Measurements from ENCODE around the gene SYNE2.

SYNE2 gene

DNA sequence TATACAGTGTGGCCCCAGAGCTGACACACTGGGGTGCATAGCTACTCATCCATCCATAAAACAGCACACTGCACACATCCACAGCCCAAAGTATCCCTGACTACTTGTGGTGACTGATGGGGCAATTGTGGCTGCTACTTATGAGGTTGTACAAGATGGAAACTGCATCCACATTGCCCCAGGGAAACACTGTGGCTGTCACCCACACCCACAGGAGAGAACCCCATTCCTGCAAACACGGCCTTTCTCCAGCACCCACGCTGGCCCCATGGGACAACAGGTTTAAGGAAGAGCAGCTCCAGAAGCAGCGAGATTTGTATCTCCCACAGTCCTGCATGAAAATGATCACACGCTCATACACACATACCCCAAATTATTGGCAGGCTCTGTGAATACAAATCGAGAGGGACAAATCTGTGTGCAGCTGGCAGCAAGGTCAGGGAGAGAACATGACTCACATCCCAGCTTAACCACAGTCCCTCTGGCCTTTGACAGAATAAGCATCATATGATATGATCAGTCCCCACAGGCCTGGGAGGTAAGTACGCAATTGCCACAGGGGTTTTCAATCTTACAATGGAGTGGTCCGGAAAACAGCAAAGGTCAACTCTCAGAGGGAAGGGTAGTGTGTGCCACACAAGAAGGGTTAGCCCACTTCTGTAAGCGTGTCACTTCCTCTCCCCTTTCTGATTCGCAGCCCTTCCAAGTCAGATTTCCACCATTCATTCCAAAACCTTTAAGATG lies 379.5 kb downstream of the SYNE2 start:
- TF ChIP-seq, protein P1, sequence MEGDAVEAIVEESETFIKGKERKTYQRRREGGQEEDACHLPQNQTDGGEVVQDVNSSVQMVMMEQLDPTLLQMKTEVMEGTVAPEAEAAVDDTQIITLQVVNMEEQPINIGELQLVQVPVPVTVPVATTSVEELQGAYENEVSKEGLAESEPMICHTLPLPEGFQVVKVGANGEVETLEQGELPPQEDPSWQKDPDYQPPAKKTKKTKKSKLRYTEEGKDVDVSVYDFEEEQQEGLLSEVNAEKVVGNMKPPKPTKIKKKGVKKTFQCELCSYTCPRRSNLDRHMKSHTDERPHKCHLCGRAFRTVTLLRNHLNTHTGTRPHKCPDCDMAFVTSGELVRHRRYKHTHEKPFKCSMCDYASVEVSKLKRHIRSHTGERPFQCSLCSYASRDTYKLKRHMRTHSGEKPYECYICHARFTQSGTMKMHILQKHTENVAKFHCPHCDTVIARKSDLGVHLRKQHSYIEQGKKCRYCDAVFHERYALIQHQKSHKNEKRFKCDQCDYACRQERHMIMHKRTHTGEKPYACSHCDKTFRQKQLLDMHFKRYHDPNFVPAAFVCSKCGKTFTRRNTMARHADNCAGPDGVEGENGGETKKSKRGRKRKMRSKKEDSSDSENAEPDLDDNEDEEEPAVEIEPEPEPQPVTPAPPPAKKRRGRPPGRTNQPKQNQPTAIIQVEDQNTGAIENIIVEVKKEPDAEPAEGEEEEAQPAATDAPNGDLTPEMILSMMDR (IDR thresholded peaks at IDR 0.05) = no peak
- no peak overlapping the region for H3K4me3 ChIP-seq
- no peak for DNase-seq (ENCODE audit: low spot score)
- H3K27ac ChIP-seq = no peak overlapping the region

DNA sequence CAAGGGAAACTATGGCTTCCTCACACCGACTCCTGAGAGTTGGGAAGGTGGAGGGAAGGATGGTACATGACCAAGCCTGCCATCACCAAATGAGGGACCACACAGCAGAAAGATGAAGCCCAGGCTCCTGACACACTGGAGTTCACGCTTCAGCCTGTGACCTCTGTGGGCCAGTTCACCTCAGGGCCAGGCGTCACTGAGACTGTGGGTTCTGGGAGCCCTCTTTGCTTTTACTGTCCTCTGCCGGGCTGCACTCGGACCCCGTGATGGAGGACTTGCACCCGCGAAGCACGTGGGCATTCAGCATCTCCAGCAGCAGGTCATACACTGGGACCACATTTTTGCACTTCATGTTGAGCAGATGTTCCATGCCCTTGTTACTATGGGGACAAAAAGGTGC lies 380.1 kb downstream of the SYNE2 start:
- H3K27ac ChIP-seq = no peak overlapping the region
- TF ChIP-seq, protein P1 (IDR thresholded peaks at IDR 0.05) = no peak
- no peak overlapping the region for H3K4me3 ChIP-seq
- DNase-seq (ENCODE audit: low spot score) = no peak

DNA sequence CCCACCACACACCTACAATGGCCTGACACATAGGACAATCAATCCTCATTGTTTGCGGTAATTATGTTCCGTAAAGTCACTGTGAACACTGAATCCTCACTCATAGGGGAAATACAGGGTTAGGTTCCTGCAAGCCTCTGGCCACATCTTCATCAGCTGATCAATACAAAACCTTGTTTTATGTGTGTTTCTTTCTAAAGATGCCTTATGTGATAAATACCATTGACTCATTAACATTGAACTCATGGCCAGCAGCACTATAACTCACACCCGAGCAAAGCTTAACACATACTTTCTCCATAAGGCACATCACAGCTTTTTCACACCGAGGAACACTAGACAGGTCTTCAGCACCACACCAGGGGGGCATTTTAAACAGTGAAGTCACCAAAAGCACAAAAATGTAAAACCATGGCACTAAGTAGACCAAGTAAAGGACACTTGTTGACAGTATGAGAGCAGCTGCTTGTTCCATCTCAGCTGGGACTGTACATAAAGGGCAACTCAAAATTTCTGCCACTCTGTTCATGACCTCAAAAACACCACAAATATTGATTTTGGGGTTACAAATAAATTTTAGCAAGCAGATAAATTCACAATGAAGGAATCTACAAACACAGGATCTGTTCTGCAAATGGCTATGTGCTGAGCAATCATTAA lies 380.9 kb downstream of the SYNE2 start:
- no peak overlapping the region for H3K27ac ChIP-seq
- TF ChIP-seq, protein P1 (IDR thresholded peaks at IDR 0.05) = no peak
- no peak overlapping the region for H3K4me3 ChIP-seq
- no peak for DNase-seq (ENCODE audit: low spot score)

DNA sequence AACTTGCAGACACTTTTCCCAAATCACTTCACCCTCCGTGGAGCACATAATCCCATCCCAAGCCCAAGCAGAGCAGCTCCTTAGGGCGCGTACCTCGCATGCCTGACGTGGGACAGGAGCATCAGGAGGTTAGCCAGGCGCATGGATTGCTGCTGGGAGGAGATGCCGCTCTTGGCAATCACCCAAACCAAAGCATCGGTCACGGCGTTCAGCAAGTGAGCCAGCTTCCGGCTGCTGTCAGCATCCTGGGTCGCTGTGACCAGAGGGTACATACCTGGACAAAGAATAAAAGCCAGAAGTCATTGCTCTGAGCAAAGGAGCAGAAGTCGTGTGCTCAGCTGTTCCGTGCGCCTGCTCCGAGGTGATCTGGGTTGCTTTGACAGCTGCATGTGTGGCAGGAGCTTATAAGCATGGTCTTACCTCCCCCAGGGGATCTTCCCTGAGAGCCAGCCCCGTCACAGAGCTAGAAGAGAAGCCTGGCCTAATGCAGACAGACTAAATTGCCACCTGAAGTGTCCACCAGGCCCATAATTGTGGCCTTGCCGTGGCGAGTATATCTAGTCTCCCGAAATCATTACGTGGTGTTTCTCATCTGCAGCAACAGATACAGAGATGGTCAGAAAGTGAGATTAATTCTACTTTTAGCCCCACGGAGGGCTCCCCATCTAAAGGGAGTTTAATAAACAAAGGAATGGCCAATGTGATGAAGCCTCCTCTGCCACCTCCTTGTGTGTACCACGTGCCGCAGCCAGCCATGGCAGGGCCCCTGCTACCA lies 382.3 kb downstream of the SYNE2 start:
- DNase-seq (ENCODE audit: low spot score) = no peak
- H3K27ac ChIP-seq = no peak overlapping the region
- TF ChIP-seq, protein P1 (IDR thresholded peaks at IDR 0.05) = no peak
- H3K4me3 ChIP-seq = no peak overlapping the region

DNA sequence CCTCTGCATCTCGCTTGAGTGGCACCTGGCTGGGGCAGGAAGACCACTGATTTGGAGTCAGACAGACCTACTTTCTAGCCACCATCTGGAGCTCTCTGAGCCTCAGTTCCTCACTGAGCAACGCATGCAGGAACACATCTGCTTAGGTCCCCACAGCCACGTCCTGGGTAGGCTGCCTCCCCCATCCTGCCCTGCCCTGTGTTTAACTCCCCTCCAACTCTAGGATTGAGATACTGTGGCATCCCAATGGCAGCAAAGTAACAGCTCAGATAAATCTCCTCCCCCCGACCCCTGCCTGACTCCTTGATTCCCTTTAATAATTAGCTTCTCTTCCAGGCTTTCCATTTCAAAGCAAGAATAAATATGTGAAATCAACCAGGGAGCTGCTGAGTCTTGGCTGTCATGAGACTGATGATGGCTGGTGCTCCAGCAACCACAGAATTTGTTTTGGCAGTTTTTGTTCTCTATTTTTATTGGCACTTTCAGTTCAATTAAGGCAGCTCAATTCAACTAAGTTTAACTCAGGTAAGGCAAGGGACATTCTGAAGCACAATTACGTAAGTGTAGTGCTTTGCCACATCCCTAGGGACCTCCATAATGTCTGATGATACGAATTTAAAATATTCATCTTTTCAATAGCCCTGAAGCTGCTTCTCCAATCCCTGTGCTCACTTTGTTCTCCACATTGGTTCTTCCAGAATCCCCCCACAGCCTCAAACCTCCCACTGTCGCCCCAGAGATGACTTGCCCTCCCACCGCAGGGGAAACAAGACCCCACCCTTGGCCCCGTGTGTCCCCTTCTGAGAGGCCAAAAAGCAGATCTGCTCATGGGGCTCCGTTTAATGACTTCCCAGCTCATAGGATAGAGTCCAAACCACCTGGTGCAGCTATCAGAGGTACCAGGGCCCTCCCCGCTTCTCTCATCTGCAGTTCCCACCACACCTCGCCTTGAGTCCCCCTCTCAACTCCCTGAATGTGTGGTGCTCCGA lies 383.1 kb downstream of the SYNE2 start:
- Histone ChIP-seq H3K4me3 (no peak overlapping the region), H3K27ac (no peak overlapping the region)
- TF ChIP-seq, protein P1 (IDR thresholded peaks at IDR 0.05) = no peak
- no peak for DNase-seq (ENCODE audit: low spot score)

DNA sequence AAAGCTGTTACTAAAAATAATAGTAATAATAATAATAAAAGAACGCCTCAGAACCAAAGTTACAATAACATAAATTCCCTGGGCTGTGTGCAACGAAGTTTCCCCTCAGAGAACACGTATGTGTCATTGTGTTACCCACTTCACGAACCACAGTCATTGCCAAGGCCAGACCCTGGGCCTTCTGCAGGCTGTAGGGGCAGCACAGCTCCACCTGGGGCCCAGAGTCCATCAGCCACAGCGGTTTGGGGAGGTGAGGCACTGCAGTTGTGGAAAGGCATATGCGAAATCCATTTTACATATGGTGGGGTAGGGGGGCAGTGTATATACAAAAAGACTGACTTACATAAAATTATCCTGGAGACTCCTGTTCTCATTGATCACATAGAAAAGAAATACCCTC lies 385.2 kb downstream of the SYNE2 start:
- TF ChIP-seq, protein P1 (IDR thresholded peaks at IDR 0.05) = no peak
- Histone ChIP-seq H3K27ac (no peak overlapping the region), H3K4me3 (no peak overlapping the region)
- DNase-seq (ENCODE audit: low spot score) = no peak

Measured in coronary artery (tissue), 2 donors.